CD14-positive monocyte (primary cell): Measurements from ENCODE around the gene PTPRH. TPM values are rescaled to one million over a fixed set of nuclear protein-coding genes. Genes with fewer than 3 reads are reported as not detected.

Experiments used
- DNase-seq, 3 donors: peaks; one replicate each; pipeline ENCODE4 v3.0.0-alpha.2; 2011 to 2022
- H2AFZ ChIP-seq: 2 replicates; pipeline ENCODE4 v1.6.0; 2012; ENCODE audit warnings: mild to moderate bottlenecking, low read depth, low read length, inconsistent platforms; ENCODE audit not compliant: insufficient read depth, poor library complexity, severe bottlenecking
- H3K27ac ChIP-seq, 2 donors: 1 replicate in 1 of 2; 2 replicates in 1 of 2; pipeline ENCODE4 v1.5.1; 2012 to 2013; ENCODE audit warnings: low read length in 2 of 2, control low read depth in 1 of 2, inconsistent platforms in 1 of 2, low read depth in 1 of 2, mild to moderate bottlenecking in 1 of 2
- H3K27me3 ChIP-seq, 2 donors: one replicate each; pipeline versions ENCODE4 v1.6.0 to v1.6.1; 2011 to 2013; ENCODE audit warnings: low read length in 2 of 2; ENCODE audit not compliant: control insufficient read depth in 2 of 2, insufficient read depth in 2 of 2
- H3K36me3 ChIP-seq, 2 donors: replicated peaks in 1 of 2; 1 replicate in 1 of 2; 2 replicates in 1 of 2; pipeline versions ENCODE4 v1.5.1 to v1.6.1; 2012 to 2013; ENCODE audit warnings: low read length in 2 of 2, control low read depth in 1 of 2, inconsistent platforms in 1 of 2, mild to moderate bottlenecking in 1 of 2; ENCODE audit not compliant: insufficient read depth in 2 of 2, control insufficient read depth in 1 of 2
- H3K4me1 ChIP-seq, 2 donors: 1 replicate in 1 of 2; 2 replicates in 1 of 2; pipeline versions ENCODE4 v1.5.1 to v1.6.1; 2012 to 2013; ENCODE audit warnings: low read length in 2 of 2, control low read depth in 1 of 2, inconsistent platforms in 1 of 2, mild to moderate bottlenecking in 1 of 2, moderate library complexity in 1 of 2; ENCODE audit not compliant: insufficient read depth in 2 of 2, control insufficient read depth in 1 of 2
- H3K4me2 ChIP-seq: replicated peaks from 2 replicates; pipeline ENCODE3; 2012; ENCODE audit warnings: low read length, moderate library complexity, mild to moderate bottlenecking; ENCODE audit not compliant: poor library complexity, severe bottlenecking; ENCODE audit errors: extremely low read depth
- H3K4me3 ChIP-seq, 3 experiments: fragments of 200-600 bp in 1 of 3; sonication (generic) in 1 of 3; replicated peaks in 1 of 3; 1 replicate in 2 of 3; 2 replicates in 1 of 3; pipeline ENCODE4 v1.5.1; 2011 to 2013; ENCODE audit warnings: low read length in 3 of 3, mild to moderate bottlenecking in 3 of 3, control low read depth in 2 of 3, low read depth in 2 of 3, inconsistent platforms in 1 of 3, moderate library complexity in 1 of 3
- H3K79me2 ChIP-seq: 2 replicates; pipeline ENCODE4 v1.6.0; 2012; ENCODE audit warnings: mild to moderate bottlenecking, control low read depth, inconsistent platforms, low read length, moderate library complexity; ENCODE audit not compliant: insufficient read depth
- H3K9ac ChIP-seq: 2 replicates; pipeline ENCODE4 v1.6.0; 2017; ENCODE audit warnings: low read length, mild to moderate bottlenecking; ENCODE audit not compliant: insufficient read depth, poor library complexity, severe bottlenecking
- H3K9me3 ChIP-seq, 2 donors: replicated peaks in 1 of 2; 1 replicate in 1 of 2; 2 replicates in 1 of 2; pipeline versions ENCODE4 v1.5.1 to v1.6.1; 2012 to 2013; ENCODE audit warnings: low read length in 2 of 2, control low read depth in 1 of 2; ENCODE audit not compliant: control insufficient read depth in 1 of 2, insufficient read depth in 1 of 2
- H4K20me1 ChIP-seq: 2 replicates; pipeline ENCODE4 v1.6.0; 2012; ENCODE audit warnings: mild to moderate bottlenecking, low read length, control low read depth, moderate library complexity; ENCODE audit not compliant: insufficient read depth
- H3K27ac Mint-ChIP-seq, 7 donors: one replicate each; pipeline ENCODE4 v1.8.0; 2020; ENCODE audit warnings: mild to moderate bottlenecking in 7 of 7, mixed read lengths in 7 of 7, moderate library complexity in 6 of 7, inconsistent platforms in 2 of 7
- H3K27me3 Mint-ChIP-seq, 3 donors: one replicate each; pipeline ENCODE4 v1.8.0; 2021 to 2022; ENCODE audit warnings: low read depth in 3 of 3, mild to moderate bottlenecking in 3 of 3, mixed read lengths in 3 of 3, moderate library complexity in 3 of 3, inconsistent platforms in 1 of 3
- H3K36me3 Mint-ChIP-seq, 2 donors: one replicate each; pipeline ENCODE4 v1.8.0; 2020; ENCODE audit warnings: mixed read lengths in 2 of 2, inconsistent platforms in 1 of 2, mild to moderate bottlenecking in 1 of 2
- H3K4me1 Mint-ChIP-seq: one replicate; pipeline ENCODE4 v1.8.0; 2020; ENCODE audit warnings: mild to moderate bottlenecking, mixed read lengths
- H3K4me3 Mint-ChIP-seq, 2 donors: one replicate each; pipeline ENCODE4 v1.8.0; 2020; ENCODE audit warnings: mild to moderate bottlenecking in 2 of 2, mixed read lengths in 2 of 2, moderate library complexity in 1 of 2
- H3K9me3 Mint-ChIP-seq, 7 donors: one replicate each; pipeline ENCODE4 v1.8.0; 2020 to 2022; ENCODE audit warnings: mixed read lengths in 7 of 7, mild to moderate bottlenecking in 6 of 7, moderate library complexity in 6 of 7, inconsistent platforms in 2 of 7
- CTCF ChIP-seq: fragments of 200-600 bp; IDR thresholded peaks from one replicate; pipeline ENCODE4 v1.8.0; 2022; ENCODE audit warnings: antibody characterized with exemption, mild to moderate bottlenecking
- WGBS: methylation state at CpG from one replicate; pipeline ENCODE4 v1.1.5; 2013; ENCODE audit warnings: missing lambda C conversion rate; ENCODE audit not compliant: insufficient coverage; 5-methylcytosine and 5-hydroxymethylcytosine counted together
- intact Hi-C, 2 donors: fragments of 100-400 bp; cut with micrococcal nuclease; formaldehyde crosslinking; loops; one replicate each; pipeline versions ENCODE4 v1.15.0 to v1.15.1; 2023
- polyA plus RNA-seq, 3 donors: library from polyadenylated mRNA; depleted of rRNA in 1 of 3; unstranded in 2 of 3; stranded (reverse) in 1 of 3; fragments of 300-500 nt in 2 of 3; fragments of >200 nt in 1 of 3; fragmentation: Illumina TruSeq in 2 of 3; gene quantifications; 1 replicate in 2 of 3; 2 replicates in 1 of 3; pipeline ENCODE4 v1.2.3, GENCODE V29; 2012 to 2021

Gene PTPRH
- polyA plus RNA-seq, 3 donors: 0.08 to 0.53 TPM; not detected in 1

- intact Hi-C loops: no loop called here
- peak overlapping the region in 1 of 3 experiments; percentile 61 for H3K4me3 ChIP-seq
- DNase-seq: no peak
- no peak overlapping the region for H3K27ac ChIP-seq
- no peaks in the 10 kb centered on the region for H3K79me2 ChIP-seq
- Mint-ChIP-seq H3K4me1 (peaks cover 20% of the 10 kb centered on the region), H3K9me3 (peaks cover 7 to 42% (median 29%) of the 10 kb centered on the region in 7 donors), H3K36me3 (peaks cover under 1 to 3% of the 10 kb centered on the region in 2 donors), H3K27ac (peak overlapping the region in 1 of 7 donors; percentile 27), H3K27me3 (peaks cover 84 to 98% (median 95%) of the 10 kb centered on the region in 3 donors), H3K4me3 (peak overlapping the region in 1 of 2 donors; percentile 78)
- H3K27me3 ChIP-seq: peaks cover 26 to 95% of the 10 kb centered on the region in 2 donors
- peak overlapping the region; percentile 69 for H3K4me2 ChIP-seq
- peaks cover 18 to 25% of the 10 kb centered on the region in 2 donors for H3K4me1 ChIP-seq
- no peak overlapping the region for H3K9ac ChIP-seq
- 59% methylated on average over 13 of the region's 21 CpGs for WGBS
- no peaks in the 10 kb centered on the region for H3K36me3 ChIP-seq
- TF ChIP-seq CTCF: no peak
- H2AFZ ChIP-seq: no peak overlapping the region
- peaks cover 19 to 23% of the 10 kb centered on the region in 2 donors for H3K9me3 ChIP-seq
- H4K20me1 ChIP-seq: no peaks in the 10 kb centered on the region
Measured at GRCh38 chr19:55174425-55175116, 34.7 kb downstream of the PTPRH start.

DNA sequence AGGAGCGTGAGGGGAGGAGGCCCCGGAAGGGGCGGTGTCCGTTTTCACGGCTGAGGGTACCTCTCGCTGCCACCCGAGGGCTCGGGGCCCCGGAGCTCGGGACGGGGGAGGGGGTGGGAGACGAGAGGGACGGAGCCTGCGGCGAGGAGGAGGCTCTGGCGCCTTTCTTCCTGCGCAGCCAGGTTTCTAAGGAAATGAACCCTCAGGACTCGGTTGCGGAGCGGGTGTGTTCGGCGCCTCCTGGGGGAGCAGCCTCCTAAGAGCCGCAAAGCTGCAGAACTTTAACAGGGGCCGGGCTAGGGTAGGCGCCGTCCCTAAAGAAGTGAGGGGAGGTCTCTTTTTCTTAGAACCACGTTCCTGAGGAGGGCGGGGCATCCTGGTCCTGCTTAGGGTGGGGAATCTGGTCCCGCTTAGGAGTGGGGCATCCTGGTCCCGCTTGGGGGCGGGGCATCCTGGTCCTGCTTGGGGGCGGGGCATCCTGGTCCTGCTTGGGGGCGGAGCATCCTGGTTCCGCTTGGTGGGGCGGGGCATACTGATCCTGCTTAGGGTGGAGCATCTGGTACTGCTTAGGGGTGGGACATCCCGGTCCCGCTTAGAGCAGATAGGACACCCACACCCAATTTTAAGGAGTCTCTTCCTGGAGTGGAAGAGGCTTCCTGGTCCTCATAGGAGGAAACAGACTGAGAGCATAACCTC is 35.4 kb downstream of the PTPRH start:
- Histone ChIP-seq H2AFZ (peak overlapping the region; percentile 59), H4K20me1 (no peaks in the 10 kb centered on the region)
- TF ChIP-seq CTCF: no peak

More for the DNA sequence above, 35.4 kb downstream of the PTPRH start:
- H3K4me3 ChIP-seq: peak overlapping the region in 1 of 3 experiments; percentile 61
- Mint-ChIP-seq H3K36me3 (peaks cover 0 to 4% of the 10 kb centered on the region in 2 donors), H3K27me3 (peaks cover 82 to 98% (median 95%) of the 10 kb centered on the region in 3 donors), H3K4me3 (peak overlapping the region; percentile 57 to 78), H3K4me1 (peaks cover 16% of the 10 kb centered on the region), H3K9me3 (peaks cover 6 to 38% (median 25%) of the 10 kb centered on the region in 7 donors), H3K27ac (no peak overlapping the region)
- no peak overlapping the region for H3K9ac ChIP-seq
- no peak for DNase-seq
- H3K9me3 ChIP-seq: peaks cover 15 to 19% of the 10 kb centered on the region in 2 donors
- no peaks in the 10 kb centered on the region for H3K36me3 ChIP-seq
- peak overlapping the region; percentile 69 for H3K4me2 ChIP-seq
- under 1% methylated on average over 22 of the region's 37 CpGs for WGBS
- H3K27me3 ChIP-seq: peaks cover 24 to 94% of the 10 kb centered on the region in 2 donors
- intact Hi-C loops: no loop called here
- H3K27ac ChIP-seq: no peak overlapping the region
- no peaks in the 10 kb centered on the region for H3K79me2 ChIP-seq
- H3K4me1 ChIP-seq: peaks cover 11 to 18% of the 10 kb centered on the region in 2 donors
